GM15510 (cell line): ENCODE measurements around the gene PODXL2.

Source experiments
- POLR2A ChIP-seq: IDR thresholded peaks from 3 replicates; pipeline ENCODE4 v1.6.1; 2011; ENCODE audit warnings: borderline replicate concordance; ENCODE audit not compliant: insufficient read length; ENCODE audit errors: extremely low read depth

Gene PODXL2

DNA sequence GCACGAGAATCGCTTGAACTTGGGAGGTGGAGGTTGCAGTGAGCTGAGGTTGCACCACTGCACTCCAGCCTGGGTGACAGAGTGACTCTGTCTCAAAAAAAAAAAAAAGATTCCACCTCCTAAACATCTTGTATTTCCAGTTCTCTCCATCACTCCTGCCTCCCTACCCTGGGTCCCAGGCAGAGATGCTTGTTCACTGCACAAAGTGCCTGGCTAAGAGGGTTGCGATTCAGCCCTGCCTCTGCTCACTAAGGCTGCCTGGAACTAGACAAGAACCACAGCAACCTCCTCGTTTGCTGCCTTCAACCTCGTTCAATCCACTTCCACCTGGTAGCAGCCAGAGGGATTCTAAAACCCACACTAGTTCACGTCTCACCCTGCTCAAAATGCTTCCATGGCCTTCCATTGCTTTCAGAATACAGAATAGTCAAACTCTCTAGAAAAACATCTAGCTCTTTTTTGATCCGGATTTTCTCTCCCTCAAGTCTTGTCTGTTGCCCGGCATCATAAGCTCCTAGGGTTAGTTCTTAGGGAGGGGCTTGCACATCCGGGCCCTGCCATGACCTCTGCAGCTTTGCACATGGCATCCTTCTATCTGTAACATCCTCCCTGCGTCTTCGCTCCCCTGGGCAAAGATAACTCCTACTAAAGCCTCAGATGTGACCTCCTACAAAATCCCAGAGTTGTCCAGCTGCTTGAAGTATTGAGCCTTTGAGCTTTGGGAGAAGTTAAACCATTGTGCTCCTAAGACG is 31.8 kb upstream of the PODXL2 start:
- TF ChIP-seq POLR2A: no peak

DNA sequence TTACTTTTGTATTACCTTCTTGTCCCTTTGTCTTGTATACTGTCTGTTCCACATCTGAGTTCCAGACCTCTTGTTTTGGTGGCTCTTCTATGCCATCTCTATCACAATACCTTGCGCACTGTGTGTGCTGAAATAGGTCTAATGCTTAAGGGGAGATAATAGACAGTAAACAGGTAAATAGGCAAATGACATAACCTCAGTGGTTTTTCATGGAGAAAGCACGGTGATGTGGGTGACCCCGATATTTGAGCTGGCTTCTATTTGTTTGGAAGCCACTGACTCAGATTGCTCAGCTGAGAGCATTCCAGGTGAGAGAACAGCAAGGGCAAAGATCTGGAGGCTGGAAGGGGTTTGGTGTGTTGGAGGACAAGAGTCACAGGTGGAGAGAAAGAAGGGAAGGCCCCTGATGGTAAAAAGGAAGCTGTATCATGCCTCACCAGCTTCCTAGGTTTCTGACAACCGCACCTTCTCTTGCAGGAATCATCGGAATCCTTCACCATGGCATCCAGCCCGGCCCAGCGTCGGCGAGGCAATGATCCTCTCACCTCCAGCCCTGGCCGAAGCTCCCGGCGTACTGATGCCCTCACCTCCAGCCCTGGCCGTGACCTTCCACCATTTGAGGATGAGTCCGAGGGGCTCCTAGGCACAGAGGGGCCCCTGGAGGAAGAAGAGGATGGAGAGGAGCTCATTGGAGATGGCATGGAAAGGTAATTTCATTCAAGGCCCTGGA is 30.0 kb upstream of the PODXL2 start:
- TF ChIP-seq POLR2A: no peak

DNA sequence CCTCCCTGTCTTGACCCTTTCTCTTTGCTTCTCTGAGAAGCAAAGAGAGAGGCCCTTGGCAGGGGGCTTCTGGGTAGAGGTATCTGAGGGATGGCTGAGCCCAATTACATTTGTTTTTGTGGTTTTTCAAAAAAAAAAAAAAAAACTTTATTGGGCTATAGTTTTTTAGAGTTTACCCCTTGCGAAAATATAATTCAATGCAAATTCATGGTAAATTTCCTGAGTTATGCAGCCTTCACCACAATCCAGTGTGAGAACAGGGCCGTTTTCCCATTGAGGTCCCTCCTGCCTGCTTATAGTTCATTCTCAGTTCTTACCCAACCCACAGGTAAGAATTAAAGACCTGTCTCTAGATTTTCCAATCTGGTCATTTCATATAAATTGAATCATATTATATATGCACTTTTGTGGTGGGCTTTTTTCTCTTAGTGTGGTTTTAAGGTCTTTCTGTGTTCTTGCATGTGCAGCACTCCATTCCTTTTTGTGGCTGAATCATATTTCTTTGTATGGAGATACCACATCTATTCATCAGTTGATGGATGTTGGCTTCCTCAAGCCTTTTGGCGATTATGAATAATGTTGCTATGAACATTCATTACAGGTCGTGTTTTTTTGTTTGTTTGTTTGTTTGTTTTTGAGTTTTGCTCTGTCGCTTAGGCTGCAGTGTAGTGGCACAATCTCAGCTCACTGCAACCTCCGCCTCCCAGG is 28.1 kb upstream of the PODXL2 start:
- no peak for TF ChIP-seq POLR2A

DNA sequence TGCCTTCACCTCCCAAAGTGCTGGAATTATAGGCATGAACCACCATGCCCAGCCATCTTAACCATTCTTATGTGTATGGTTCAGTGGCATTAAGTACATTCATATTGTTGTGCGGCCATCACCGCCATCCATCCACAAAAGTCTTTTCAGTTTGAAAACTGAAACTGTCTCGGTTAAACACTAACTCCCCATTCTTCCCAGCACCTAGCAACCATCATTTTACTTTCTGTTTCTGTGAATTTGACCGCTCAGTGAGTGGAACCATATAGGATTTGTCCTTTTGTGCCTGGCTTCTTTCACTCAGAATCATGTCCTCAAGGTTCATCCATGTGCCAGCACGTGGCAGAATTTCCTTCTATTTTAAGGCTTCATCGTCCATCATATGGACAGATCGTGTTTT is 24.9 kb upstream of the PODXL2 start:
- no peak for TF ChIP-seq POLR2A

DNA sequence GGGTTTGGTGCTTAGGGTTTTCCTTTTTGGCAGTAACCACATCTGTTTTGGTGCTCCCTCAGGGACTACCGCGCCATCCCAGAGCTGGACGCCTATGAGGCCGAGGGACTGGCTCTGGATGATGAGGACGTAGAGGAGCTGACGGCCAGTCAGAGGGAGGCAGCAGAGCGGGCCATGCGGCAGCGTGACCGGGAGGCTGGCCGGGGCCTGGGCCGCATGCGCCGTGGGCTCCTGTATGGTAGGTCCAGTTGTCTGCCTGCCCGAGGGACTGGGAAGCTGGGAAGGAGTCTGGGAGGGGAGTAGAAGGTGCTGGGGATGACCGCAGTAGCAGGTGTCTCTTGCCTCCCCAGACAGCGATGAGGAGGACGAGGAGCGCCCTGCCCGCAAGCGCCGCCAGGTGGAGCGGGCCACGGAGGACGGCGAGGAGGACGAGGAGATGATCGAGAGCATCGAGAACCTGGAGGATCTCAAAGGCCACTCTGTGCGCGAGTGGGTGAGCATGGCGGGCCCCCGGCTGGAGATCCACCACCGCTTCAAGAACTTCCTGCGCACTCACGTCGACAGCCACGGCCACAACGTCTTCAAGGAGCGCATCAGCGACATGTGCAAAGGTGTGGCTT is 24.3 kb upstream of the PODXL2 start:
- TF ChIP-seq POLR2A: no peak

DNA sequence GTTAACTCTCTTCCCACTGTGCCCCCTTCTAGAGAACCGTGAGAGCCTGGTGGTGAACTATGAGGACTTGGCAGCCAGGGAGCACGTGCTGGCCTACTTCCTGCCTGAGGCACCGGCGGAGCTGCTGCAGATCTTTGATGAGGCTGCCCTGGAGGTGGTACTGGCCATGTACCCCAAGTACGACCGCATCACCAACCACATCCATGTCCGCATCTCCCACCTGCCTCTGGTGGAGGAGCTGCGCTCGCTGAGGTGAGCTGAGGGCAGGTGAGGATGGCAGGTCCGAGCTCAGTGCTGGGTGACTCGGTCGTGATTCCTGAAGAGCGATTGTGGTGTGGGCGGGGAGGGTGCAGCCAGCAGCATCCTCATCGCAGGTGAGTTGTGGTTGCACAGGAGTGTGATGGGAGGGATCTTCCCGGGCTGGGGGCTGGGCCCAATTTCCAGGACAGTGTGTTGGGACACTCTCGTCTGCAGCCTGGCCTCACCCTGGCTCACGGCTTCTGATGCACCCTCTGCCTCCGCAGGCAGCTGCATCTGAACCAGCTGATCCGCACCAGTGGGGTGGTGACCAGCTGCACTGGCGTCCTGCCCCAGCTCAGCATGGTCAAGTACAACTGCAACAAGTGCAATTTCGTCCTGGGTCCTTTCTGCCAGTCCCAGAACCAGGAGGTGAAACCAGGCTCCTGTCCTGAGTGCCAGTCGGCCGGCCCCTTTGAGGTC is 22.7 kb upstream of the PODXL2 start:
- TF ChIP-seq POLR2A: no peak

DNA sequence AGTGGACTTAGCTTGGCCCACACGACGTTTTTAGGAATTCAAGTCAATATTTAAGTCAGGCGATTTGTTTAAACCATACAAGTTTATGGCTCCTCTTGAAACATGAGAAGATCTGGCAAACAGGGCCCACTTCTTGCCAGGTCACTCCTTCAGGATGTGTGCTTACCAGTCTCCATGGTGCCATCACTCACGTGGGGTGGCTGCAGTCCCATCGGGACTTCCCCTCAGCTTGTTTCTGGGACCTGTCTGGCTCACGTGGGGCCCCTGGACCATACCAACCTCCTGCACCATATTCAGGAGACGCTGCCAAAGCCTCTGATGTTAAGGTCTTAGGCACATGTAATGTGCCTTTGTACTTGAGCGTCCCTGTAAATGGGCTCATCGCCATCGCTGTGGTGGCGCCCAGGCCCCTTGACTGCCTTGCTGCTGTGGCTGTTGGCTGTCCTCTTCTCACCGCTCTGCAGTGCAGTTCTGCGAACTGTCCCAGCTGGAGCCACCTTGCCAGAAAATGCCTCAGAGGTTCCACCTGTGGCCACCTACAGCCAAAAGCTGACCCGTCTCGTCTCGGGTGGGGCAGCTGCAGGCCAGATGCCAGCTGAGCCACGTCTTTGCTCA is 21.9 kb upstream of the PODXL2 start:
- TF ChIP-seq POLR2A: no peak

DNA sequence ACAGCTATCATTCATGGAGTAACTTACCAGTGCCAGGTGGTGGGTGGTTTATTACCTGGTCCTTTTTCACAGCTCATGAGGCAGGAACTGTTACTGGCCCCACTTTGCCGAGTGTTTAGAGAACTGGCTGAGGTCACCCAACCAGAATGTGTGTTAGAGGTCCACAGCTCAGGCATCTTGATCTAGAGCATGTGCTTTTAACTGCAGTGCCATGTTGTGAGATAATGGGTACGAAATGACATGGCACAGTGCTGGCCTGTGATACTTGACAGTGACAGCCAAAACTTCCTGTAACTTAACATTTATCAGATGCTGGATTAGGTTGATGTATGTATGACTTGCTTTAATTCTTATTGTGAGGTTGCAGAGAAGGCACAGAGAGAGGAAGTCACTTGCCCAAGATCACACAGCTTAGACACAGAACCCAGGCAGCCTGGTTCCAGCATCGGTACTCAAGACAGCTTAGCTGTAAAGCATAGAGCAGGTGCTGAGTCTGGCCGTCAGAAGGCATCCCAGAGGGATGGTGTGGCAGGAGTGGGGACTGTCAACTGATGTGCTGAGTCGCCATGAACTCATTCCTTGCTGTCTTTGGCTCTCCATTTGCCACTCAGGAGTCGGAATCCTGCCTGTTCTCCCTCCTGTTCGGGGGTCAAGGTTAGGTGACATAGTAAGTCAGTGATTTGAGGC is 21.2 kb upstream of the PODXL2 start:
- TF ChIP-seq POLR2A: no peak

DNA sequence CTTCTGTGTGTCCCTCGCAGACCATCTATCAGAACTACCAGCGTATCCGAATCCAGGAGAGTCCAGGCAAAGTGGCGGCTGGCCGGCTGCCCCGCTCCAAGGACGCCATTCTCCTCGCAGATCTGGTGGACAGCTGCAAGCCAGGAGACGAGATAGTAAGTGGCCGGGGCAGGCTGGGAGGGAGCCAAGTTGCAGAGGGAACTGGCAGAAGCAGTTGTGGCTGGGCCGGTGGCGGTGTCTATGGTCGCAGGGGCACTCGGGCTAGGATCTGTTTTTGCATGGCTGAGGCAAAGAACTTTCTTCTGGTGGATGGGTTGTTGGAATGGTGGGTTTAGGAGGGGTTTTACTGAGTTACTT is 20.6 kb upstream of the PODXL2 start:
- no peak for TF ChIP-seq POLR2A

DNA sequence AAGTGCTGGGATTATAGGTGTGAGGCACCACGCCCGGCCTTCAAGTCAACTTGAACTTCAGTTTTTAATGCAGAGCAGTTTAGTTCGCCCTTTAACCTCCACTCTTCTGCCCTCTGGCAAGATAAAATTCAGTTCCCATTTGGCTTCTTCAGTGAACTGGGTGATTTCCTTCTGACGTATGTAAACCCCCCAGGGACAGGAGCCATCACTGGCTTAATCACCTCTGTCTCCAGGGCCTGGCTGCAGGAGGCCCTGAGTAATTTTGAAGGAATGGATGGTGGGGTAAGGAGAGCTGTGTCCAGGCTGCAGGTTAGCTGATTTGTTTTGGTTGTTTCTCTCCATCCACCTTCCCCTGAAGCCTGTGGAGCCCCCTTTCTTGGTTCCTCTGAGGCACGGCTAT is 18.9 kb upstream of the PODXL2 start:
- no peak for TF ChIP-seq POLR2A

DNA sequence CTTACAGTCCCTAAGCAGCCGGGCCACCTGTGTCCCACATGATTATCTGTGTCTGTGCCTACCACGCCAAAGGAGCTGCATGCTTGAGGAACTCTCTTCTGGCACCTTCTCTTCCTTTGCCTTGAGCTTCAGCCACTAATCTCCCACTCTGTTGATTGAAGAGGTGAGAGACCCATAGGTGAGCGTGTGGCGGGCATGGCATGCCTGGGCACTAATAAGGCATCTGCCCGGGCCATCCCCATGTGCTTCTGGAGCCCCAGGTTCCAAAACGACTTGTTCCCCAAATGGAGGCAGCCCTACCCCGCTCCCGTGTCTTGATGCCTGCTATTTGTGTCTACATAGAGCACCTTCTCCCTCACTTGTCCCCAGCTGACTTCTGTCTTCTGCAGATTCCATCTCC is 17.7 kb upstream of the PODXL2 start:
- no peak for TF ChIP-seq POLR2A

DNA sequence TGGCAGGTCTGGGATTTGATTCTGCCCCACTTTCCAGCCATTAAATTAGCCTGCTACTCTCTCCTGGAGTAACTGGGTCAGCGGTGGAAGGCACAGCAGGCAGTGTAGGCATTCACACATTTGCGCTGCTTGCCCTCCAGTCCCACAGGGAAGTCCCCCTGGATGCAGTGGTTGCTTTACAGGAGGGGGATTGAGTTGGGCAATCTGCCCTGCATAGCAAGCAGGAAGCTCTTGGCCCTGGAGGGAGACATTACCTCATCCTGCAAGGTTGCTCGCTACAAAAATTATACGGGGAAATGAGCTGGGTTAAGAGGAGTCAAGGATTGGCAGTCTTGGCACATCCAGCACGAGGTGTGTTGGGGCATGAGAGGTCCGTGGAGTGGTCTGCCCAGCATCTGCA is 16.0 kb upstream of the PODXL2 start:
- no peak for TF ChIP-seq POLR2A

DNA sequence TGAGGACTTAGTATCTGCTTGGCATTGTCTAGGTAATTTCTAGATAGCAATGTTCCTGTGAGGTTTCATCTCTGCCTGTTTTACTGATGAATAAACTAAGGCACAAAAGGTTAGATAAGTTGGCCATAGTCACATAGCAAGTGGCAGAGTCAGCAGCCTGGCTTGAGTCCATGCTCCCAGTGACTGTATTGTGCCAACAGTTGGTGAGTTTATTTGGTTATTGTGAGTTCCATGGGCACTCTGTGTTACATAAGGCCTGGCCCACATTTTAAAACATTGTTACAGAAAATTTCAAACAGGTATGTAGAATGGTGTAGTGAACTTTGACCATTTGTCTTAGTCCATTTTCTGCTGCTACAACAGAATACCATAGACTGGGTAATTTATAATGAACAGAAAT is 15.6 kb upstream of the PODXL2 start:
- no peak for TF ChIP-seq POLR2A
